Measurements from ENCODE around the gene RNF166.

DNA sequence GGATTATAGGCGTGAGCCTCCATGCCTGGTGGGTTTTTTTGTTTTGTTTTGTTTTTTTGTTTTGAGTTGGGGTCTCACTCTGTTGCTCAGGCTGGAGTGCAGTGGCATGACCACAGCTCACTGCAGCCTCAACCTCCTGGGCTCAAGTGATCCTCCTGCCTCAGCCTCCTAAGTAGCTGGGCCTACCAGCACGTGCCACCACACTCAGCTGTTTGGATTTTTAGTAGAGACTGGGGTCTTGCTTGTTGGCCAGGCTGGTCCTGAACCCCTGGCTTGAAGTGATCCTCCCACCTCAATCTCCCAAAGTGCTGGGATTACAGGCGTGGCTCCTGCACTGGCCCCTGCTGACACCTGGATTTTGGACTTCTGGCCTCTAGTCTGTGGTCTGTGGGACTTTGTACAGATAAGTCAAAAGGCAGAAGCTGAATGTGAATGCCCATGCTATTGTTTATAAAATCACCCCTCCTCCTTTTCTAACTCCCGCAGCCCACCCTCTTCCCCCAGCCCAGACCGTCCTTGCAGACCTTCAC lies 25.6 kb downstream of the RNF166 start:
- no peak for TF ChIP-seq EZH2 (IDR thresholded peaks at IDR 0.05; ENCODE audit: borderline replicate concordance, low read depth, low read length, poor library complexity, severe bottlenecking)
- no peak for TF ChIP-seq CTCF (conservative IDR thresholded peaks at IDR 0.05; ENCODE audit: low read depth, low read length)
